H1 (cell line): ENCODE data around the gene TXNDC12. TPM values are rescaled to one million over a fixed set of nuclear protein-coding genes. Genes with fewer than 3 reads are reported as not detected.

Experiments
- CTCF ChIA-PET: fragments of 300-600 bp; sonication (Branson Sonifier 250); formaldehyde crosslinking; loops from one replicate; lab custom pipeline; 2021; ENCODE audit not compliant: partially characterized antibody; lab: Charles Lee
- POLR2A ChIA-PET: fragments of 300-600 bp; sonication (Branson Sonifier 250); formaldehyde crosslinking; loops from one replicate; lab custom pipeline; 2021; ENCODE audit warnings: inconsistent platforms; ENCODE audit not compliant: partially characterized antibody; lab: Charles Lee
- DNase-seq, 2 experiments: peaks; one replicate each; pipeline versions ENCODE4 v3.0.0 to v3.0.0-alpha.2; 2010 to 2022; ENCODE audit warnings: low spot score in 2 of 2, low read depth in 1 of 2, mixed read lengths in 1 of 2
- FAIRE-seq: peaks from 2 replicates; lab custom pipeline; 2011; peaks lifted over from hg19 to GRCh38; lab: Jason Lieb, UNC
- H2AFZ ChIP-seq: 2 replicates; pipeline ENCODE4 v1.8.1; 2012; ENCODE audit warnings: low read length, inconsistent platforms
- H2AK5ac ChIP-seq: 2 replicates; pipeline ENCODE4 v1.6.1; 2013; ENCODE audit warnings: low read depth, low read length
- H2BK120ac ChIP-seq: replicated peaks from 2 replicates; pipeline ENCODE3; 2013; ENCODE audit warnings: low read depth, low read length, inconsistent platforms
- H2BK12ac ChIP-seq: 2 replicates; pipeline ENCODE4 v1.6.1; 2013; ENCODE audit warnings: low read depth, low read length
- H2BK15ac ChIP-seq: 2 replicates; pipeline ENCODE4 v1.6.1; 2013; ENCODE audit warnings: low read length
- H2BK20ac ChIP-seq: 2 replicates; pipeline ENCODE4 v1.6.1; 2013; ENCODE audit warnings: low read length
- H2BK5ac ChIP-seq: 2 replicates; pipeline ENCODE4 v1.6.1; 2013; ENCODE audit warnings: low read depth, low read length
- H3K14ac ChIP-seq: 2 replicates; pipeline ENCODE4 v1.6.1; 2013; ENCODE audit warnings: inconsistent platforms; ENCODE audit not compliant: insufficient read length
- H3K18ac ChIP-seq: 2 replicates; pipeline ENCODE4 v1.6.1; 2013; ENCODE audit warnings: low read length; ENCODE audit errors: extremely low read depth
- H3K23ac ChIP-seq: 2 replicates; pipeline ENCODE4 v1.6.1; 2013; ENCODE audit warnings: inconsistent platforms; ENCODE audit not compliant: insufficient read length
- H3K23me2 ChIP-seq: 2 replicates; pipeline ENCODE4 v1.6.1; 2013; ENCODE audit warnings: low read depth, low read length
- H3K27ac ChIP-seq: 2 replicates; pipeline ENCODE4 v1.6.1; 2011; ENCODE audit warnings: low read depth, low read length, inconsistent platforms
- H3K27me3 ChIP-seq, 4 experiments: replicated peaks in 1 of 4; 1 replicate in 1 of 4; 2 replicates in 3 of 4; pipeline versions ENCODE4 v1.6.1 to v1.8.1; 2011 to 2013; ENCODE audit warnings: low read length in 3 of 4, mild to moderate bottlenecking in 3 of 4, inconsistent platforms in 2 of 4, mixed read lengths in 2 of 4, moderate library complexity in 1 of 4; ENCODE audit not compliant: control insufficient read depth in 3 of 4, insufficient read depth in 3 of 4; ENCODE audit errors: extremely low read depth in 1 of 4
- H3K36me3 ChIP-seq, 4 experiments: 2 replicates each; pipeline versions ENCODE4 v1.6.1 to v1.8.1; 2011 to 2013; ENCODE audit warnings: mild to moderate bottlenecking in 4 of 4, low read length in 3 of 4, moderate library complexity in 2 of 4, control low read depth in 1 of 4, inconsistent platforms in 1 of 4; ENCODE audit not compliant: insufficient read depth in 4 of 4, control insufficient read depth in 2 of 4
- H3K4ac ChIP-seq: replicated peaks from 2 replicates; pipeline ENCODE3; 2013; ENCODE audit warnings: low read length, low read depth, mixed read lengths, inconsistent platforms; ENCODE audit not compliant: insufficient read length
- H3K4me1 ChIP-seq, 4 experiments: replicated peaks in 1 of 4; 1 replicate in 1 of 4; 2 replicates in 3 of 4; pipeline versions ENCODE4 v1.6.1 to v1.8.1; 2011 to 2013; ENCODE audit warnings: low read length in 3 of 4, inconsistent platforms in 2 of 4, mixed read lengths in 1 of 4; ENCODE audit not compliant: insufficient read depth in 4 of 4, control insufficient read depth in 3 of 4
- H3K4me2 ChIP-seq, 2 experiments: 2 replicates each; pipeline versions ENCODE4 v1.6.1 to v1.8.1; 2011 to 2013; ENCODE audit warnings: low read depth in 2 of 2, low read length in 2 of 2, control low read depth in 1 of 2, inconsistent platforms in 1 of 2, mild to moderate bottlenecking in 1 of 2; ENCODE audit not compliant: insufficient read depth in 1 of 2
- H3K4me3 ChIP-seq, 4 experiments: fragments of 200-600, 300-600 bp in 1 of 4; sonication (generic), shearing (Covaris generic), sonication (Bioruptor Twin) in 1 of 4; 2 replicates each; pipeline versions ENCODE4 v1.5.1 to v1.8.1; 2011 to 2016; ENCODE audit warnings: low read length in 4 of 4, low read depth in 3 of 4, control low read depth in 2 of 4, inconsistent platforms in 2 of 4, mild to moderate bottlenecking in 2 of 4, mixed read lengths in 1 of 4, moderate library complexity in 1 of 4; ENCODE audit not compliant: insufficient read depth in 2 of 4; ENCODE audit errors: extremely low read depth in 1 of 4
- H3K56ac ChIP-seq: replicated peaks from 2 replicates; pipeline ENCODE3; 2013; ENCODE audit warnings: low read depth, mild to moderate bottlenecking, mixed read lengths, low read length, inconsistent platforms; ENCODE audit not compliant: insufficient read length
- H3K79me1 ChIP-seq: 2 replicates; pipeline ENCODE4 v1.6.1; 2013; ENCODE audit warnings: low read depth, low read length, control low read depth
- H3K79me2 ChIP-seq, 2 experiments: 2 replicates each; pipeline versions ENCODE4 v1.6.1 to v1.8.1; 2012 to 2013; ENCODE audit warnings: low read length in 2 of 2, mild to moderate bottlenecking in 2 of 2, inconsistent platforms in 1 of 2; ENCODE audit not compliant: insufficient read depth in 2 of 2, control insufficient read depth in 1 of 2
- H3K9ac ChIP-seq, 4 experiments: replicated peaks in 1 of 4; 1 replicate in 1 of 4; 2 replicates in 3 of 4; pipeline versions ENCODE4 v1.6.1 to v1.8.1; 2011 to 2013; ENCODE audit warnings: low read depth in 3 of 4, low read length in 3 of 4, control low read depth in 2 of 4, mild to moderate bottlenecking in 2 of 4, moderate library complexity in 2 of 4, inconsistent platforms in 1 of 4; ENCODE audit errors: extremely low read depth in 1 of 4
- H3K9me3 ChIP-seq, 2 experiments: 2 replicates each; pipeline versions ENCODE4 v1.6.1 to v1.8.1; 2012 to 2013; ENCODE audit warnings: mild to moderate bottlenecking in 2 of 2, moderate library complexity in 2 of 2, control low read depth in 1 of 2, inconsistent platforms in 1 of 2, low read depth in 1 of 2, low read length in 1 of 2, mixed read lengths in 1 of 2; ENCODE audit not compliant: insufficient read depth in 2 of 2
- H4K20me1 ChIP-seq, 2 experiments: replicated peaks in 1 of 2; 2 replicates each; pipeline versions ENCODE3 to v1.8.1; 2011 to 2013; ENCODE audit warnings: inconsistent platforms in 2 of 2, low read length in 2 of 2, mild to moderate bottlenecking in 1 of 2; ENCODE audit not compliant: insufficient read depth in 2 of 2, control insufficient read depth in 1 of 2
- H4K5ac ChIP-seq: 2 replicates; pipeline ENCODE4 v1.6.1; 2013; ENCODE audit warnings: low read length, low read depth, mixed read lengths, inconsistent platforms; ENCODE audit not compliant: insufficient read length
- H4K8ac ChIP-seq: 2 replicates; pipeline ENCODE4 v1.8.0; 2013; ENCODE audit warnings: mild to moderate bottlenecking, moderate library complexity, low read length, inconsistent platforms; ENCODE audit not compliant: insufficient read depth; ENCODE audit errors: extremely low read depth
- H4K91ac ChIP-seq: replicated peaks from 2 replicates; pipeline ENCODE3; 2013; ENCODE audit warnings: low read length, mixed read lengths, inconsistent platforms; ENCODE audit not compliant: insufficient read length
- FOSL1 ChIP-seq: IDR thresholded peaks from 2 replicates; pipeline ENCODE4 v1.6.1; 2011; ENCODE audit warnings: mild to moderate bottlenecking, low read depth, low read length, moderate library complexity; ENCODE audit not compliant: insufficient read depth
- GTF2F1 ChIP-seq: IDR thresholded peaks from 2 replicates; pipeline ENCODE4 v1.6.1; 2012; ENCODE audit warnings: low read depth, low read length, improper control_type of control experiment, borderline replicate concordance
- HDAC2 ChIP-seq, 2 experiments: fragments of 300-600 bp in 1 of 2; sonication (generic) in 1 of 2; IDR thresholded peaks; 2 replicates each; pipeline ENCODE4 v1.6.1; 2011 to 2012; ENCODE audit warnings: low read depth in 2 of 2, low read length in 2 of 2, mild to moderate bottlenecking in 2 of 2, moderate library complexity in 2 of 2, borderline replicate concordance in 1 of 2, inconsistent platforms in 1 of 2
- KDM4A ChIP-seq: IDR thresholded peaks from one replicate; pipeline ENCODE4 v1.7.1; 2012; ENCODE audit warnings: low read depth, mild to moderate bottlenecking, moderate library complexity, low read length, inconsistent platforms; ENCODE audit not compliant: severe bottlenecking
- PHF8 ChIP-seq: fragments of 200-600 bp; sonication (generic); conservative IDR thresholded peaks from 2 replicates; pipeline ENCODE4 v1.7.1; 2012; ENCODE audit warnings: low read depth, mild to moderate bottlenecking, inconsistent platforms, low read length, moderate library complexity
- POLR2AphosphoS5 ChIP-seq: IDR thresholded peaks from 2 replicates; pipeline ENCODE4 v1.6.1; 2011; ENCODE audit warnings: low read depth, low read length
- RBBP5 ChIP-seq: IDR thresholded peaks from 2 replicates; pipeline ENCODE4 v1.7.1; 2012; ENCODE audit warnings: low read depth, mild to moderate bottlenecking, inconsistent platforms, low read length, moderate library complexity, borderline replicate concordance
- SP1 ChIP-seq: IDR thresholded peaks from 2 replicates; pipeline ENCODE4 v1.6.1; 2011; ENCODE audit warnings: low read depth, low read length
- SP4 ChIP-seq: IDR thresholded peaks from 2 replicates; pipeline ENCODE4 v1.6.1; 2012; ENCODE audit warnings: low read length, inconsistent platforms
- TAF1 ChIP-seq: IDR thresholded peaks from 2 replicates; pipeline ENCODE4 v1.6.1; 2011; ENCODE audit warnings: mild to moderate bottlenecking, low read depth, low read length
- TAF7 ChIP-seq: optimal IDR thresholded peaks from 2 replicates; pipeline ENCODE3; 2011; ENCODE audit warnings: low read depth, mild to moderate bottlenecking, inconsistent platforms, low read length, moderate library complexity, borderline replicate concordance
- WGBS, 2 experiments: shearing (Covaris generic) in 1 of 2; methylation state at CpG; one replicate each; pipeline versions ENCODE4 v1.1.6 to v1.1.7; 2013 to 2015; ENCODE audit warnings: low lambda C conversion rate in 2 of 2, mixed read lengths in 2 of 2, inconsistent platforms in 1 of 2, low coverage in 1 of 2, missing lambda C conversion rate in 1 of 2; ENCODE audit not compliant: insufficient replicate concordance in 2 of 2, insufficient coverage in 1 of 2, insufficient read length in 1 of 2; ENCODE audit errors: extremely low coverage in 1 of 2, missing lambda C conversion rate in 1 of 2; 5-methylcytosine and 5-hydroxymethylcytosine counted together
- polyA plus RNA-seq, 7 experiments: library from polyadenylated mRNA; depleted of rRNA in 3 of 7; stranded (reverse) in 5 of 7; unstranded in 2 of 7; fragments of >200 nt in 5 of 7; fragments of 200-250 nt in 2 of 7; gene quantifications; 1 replicate in 5 of 7; 2 replicates in 1 of 7; 4 replicates in 1 of 7; pipeline versions ENCODE4 v1.2.1 to v1.2.3, GENCODE V29; 2011 to 2013; ENCODE audit warnings: missing spikeins in 2 of 7, mixed read lengths in 2 of 7
- total RNA-seq: library from RNA; stranded (reverse); fragmentation: NEBNext Ultra II Directional; extraction: Animal tissue kit (Norgen Biotek cat#: 25700); gene quantifications from 2 replicates; pipeline ENCODE4 v1.2.1, GENCODE V29; 2021

Gene TXNDC12
- total and polyA plus RNA-seq, 2 of the 8 experiments (the other 6 are each of a cell fraction or from before 2014, with no cell fraction given) = 35.2 to 89.8 TPM

- H3K79me2 ChIP-seq = peaks cover 0 to 26% of the 10 kb centered on the region in 2 experiments; a peak in 3 of 4 replicates
- H2AK5ac ChIP-seq = peak within 1 kb of the TSS; percentile 25; the same call in 1 of the 2 replicates
- no peak within 1 kb of the TSS; the same call in 1 of the 2 replicates for H3K18ac ChIP-seq
- no peak within 1 kb of the TSS for H3K56ac ChIP-seq
- no peak within 1 kb of the TSS for H3K4ac ChIP-seq
- H3K9ac ChIP-seq = peak within 1 kb of the TSS; percentile 48 to 94 (median 60); a peak in 6 of 7 replicates
- POLR2A ChIA-PET = interaction anchor here (0.9 to 2.3 kb wide), 8 partner anchors 9 to 146 kb away, joined by 3 to 8 read pairs (median 3); partner anchors contain the start of gene KTI12
- 4% methylated on average over 15 of the region's 46 CpGs; no CpG with 5 or more reads in 1 of the 2 experiments for WGBS, 2 experiments
- H2AFZ ChIP-seq = peak within 1 kb of the TSS; percentile 86
- peaks cover 1 to 9% (median 6%) of the 10 kb centered on the region in 4 experiments; a peak in 6 of 7 replicates for H3K4me1 ChIP-seq
- FAIRE-seq (no peak), DNase-seq (peak; percentile 70 to 99)
- peak within 1 kb of the TSS; percentile 53; the same call in 1 of the 2 replicates for H2BK15ac ChIP-seq
- no peaks in the 10 kb centered on the region for H3K9me3 ChIP-seq
- peak within 1 kb of the TSS; percentile 76 for H4K8ac ChIP-seq
- peaks cover 6% of the 10 kb centered on the region for H3K79me1 ChIP-seq
- H3K36me3 ChIP-seq = peaks cover 0 to 17% (median 0%) of the 10 kb centered on the region in 4 experiments; a peak in 2 of 8 replicates
- H3K4me3 ChIP-seq = peak within 1 kb of the TSS; percentile 43 to 96 (median 56)
- no peak within 1 kb of the TSS for H3K14ac ChIP-seq
- H3K23me2 ChIP-seq = peaks cover 11% of the 10 kb centered on the region
- H3K27ac ChIP-seq = peak within 1 kb of the TSS; percentile 73; the same call in 1 of the 2 replicates
- peak within 1 kb of the TSS; percentile 94; the same call in 1 of the 2 replicates for H2BK20ac ChIP-seq
- no peak within 1 kb of the TSS for H2BK120ac ChIP-seq
- H4K20me1 ChIP-seq = no peaks in the 10 kb centered on the region
- H2BK5ac ChIP-seq = peak within 1 kb of the TSS; percentile 44; the same call in 1 of the 2 replicates
- H3K23ac ChIP-seq = no peak within 1 kb of the TSS
- peak within 1 kb of the TSS; percentile 77; the same call in 1 of the 2 replicates for H2BK12ac ChIP-seq
- H3K27me3 ChIP-seq = peaks cover 0 to 2% (median 0%) of the 10 kb centered on the region in 4 experiments; a peak in 2 of 7 replicates
- H3K4me2 ChIP-seq = peak within 1 kb of the TSS; percentile 76 to 91
- H4K5ac ChIP-seq = no peak within 1 kb of the TSS
- CTCF ChIA-PET = interaction anchor here (1.4 kb wide), 1 partner anchor 9 kb away, joined by 3 read pairs; no protein-coding TSS in a partner anchor
- no peak within 1 kb of the TSS for H4K91ac ChIP-seq
- TF ChIP-seq PHF8 (peak; percentile 83), RBBP5 (peak; percentile 50; the same call in 1 of the 2 replicates), TAF7 (peak; percentile 71), POLR2AphosphoS5 (peak; percentile 56; the same call in 1 of the 2 replicates), KDM4A (peak; percentile 79), TAF1 (peak; percentile 86), SP4 (no peak), SP1 (peak; percentile 39; the same call in 1 of the 2 replicates), GTF2F1 (no peak), HDAC2 (IDR thresholded peaks at IDR 0.05; ENCODE audit: borderline replicate concordance in 1 of 2, low read depth in 2 of 2, low read length in 2 of 2) (no peak), FOSL1 (no peak)
Observed at GRCh38 chr1:51990478-51990965, 64.5 kb downstream of the TXNDC12 start, which contains the start of gene RAB3B. Gene RAB3B, minus strand, starts transcription at chr1:51990700. Its CDS starts 13,583 bp downstream, at chr1:51977117.
